Medulla oblongata (tissue), 1 donor: Measurements from ENCODE around the gene MINPP1.
A peak's percentile ranks its signal among the peaks of the same experiment; 100 is the strongest.
"Not testable (repeated sequence)": the region's sequence is repeated elsewhere in the genome, so short reads cannot be mapped to it uniquely, and the experiment has no call there.

Experiments
- DNase-seq: peaks from one replicate; pipeline ENCODE4 v3.0.0-alpha.2; 2015; ENCODE audit errors: extremely low spot score

The MINPP1 gene, protein sequence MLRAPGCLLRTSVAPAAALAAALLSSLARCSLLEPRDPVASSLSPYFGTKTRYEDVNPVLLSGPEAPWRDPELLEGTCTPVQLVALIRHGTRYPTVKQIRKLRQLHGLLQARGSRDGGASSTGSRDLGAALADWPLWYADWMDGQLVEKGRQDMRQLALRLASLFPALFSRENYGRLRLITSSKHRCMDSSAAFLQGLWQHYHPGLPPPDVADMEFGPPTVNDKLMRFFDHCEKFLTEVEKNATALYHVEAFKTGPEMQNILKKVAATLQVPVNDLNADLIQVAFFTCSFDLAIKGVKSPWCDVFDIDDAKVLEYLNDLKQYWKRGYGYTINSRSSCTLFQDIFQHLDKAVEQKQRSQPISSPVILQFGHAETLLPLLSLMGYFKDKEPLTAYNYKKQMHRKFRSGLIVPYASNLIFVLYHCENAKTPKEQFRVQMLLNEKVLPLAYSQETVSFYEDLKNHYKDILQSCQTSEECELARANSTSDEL

DNA sequence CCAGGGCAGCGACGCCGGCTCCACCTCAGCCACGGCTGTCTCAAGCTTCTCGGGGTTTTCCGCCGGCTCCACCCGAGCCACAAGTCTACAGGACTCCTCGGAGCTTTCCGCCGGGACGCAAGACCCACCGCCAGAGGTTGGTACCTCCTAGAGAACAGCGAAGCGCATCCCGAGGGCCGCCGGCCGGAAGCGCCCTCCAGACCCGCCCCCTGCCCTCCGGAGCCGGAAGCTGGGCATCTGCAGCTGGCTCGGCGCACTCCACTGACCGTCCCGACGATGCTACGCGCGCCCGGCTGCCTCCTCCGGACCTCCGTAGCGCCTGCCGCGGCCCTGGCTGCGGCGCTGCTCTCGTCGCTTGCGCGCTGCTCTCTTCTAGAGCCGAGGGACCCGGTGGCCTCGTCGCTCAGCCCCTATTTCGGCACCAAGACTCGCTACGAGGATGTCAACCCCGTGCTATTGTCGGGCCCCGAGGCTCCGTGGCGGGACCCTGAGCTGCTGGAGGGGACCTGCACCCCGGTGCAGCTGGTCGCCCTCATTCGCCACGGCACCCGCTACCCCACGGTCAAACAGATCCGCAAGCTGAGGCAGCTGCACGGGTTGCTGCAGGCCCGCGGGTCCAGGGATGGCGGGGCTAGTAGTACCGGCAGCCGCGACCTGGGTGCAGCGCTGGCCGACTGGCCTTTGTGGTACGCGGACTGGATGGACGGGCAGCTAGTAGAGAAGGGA lies at the start of gene MINPP1:
Gene MINPP1 (plus strand): TSS at position 254 of the 726 bp plus-strand sequence. CDS start 23 bp downstream, at position 277.
- peak; percentile 81 for DNase-seq

DNA sequence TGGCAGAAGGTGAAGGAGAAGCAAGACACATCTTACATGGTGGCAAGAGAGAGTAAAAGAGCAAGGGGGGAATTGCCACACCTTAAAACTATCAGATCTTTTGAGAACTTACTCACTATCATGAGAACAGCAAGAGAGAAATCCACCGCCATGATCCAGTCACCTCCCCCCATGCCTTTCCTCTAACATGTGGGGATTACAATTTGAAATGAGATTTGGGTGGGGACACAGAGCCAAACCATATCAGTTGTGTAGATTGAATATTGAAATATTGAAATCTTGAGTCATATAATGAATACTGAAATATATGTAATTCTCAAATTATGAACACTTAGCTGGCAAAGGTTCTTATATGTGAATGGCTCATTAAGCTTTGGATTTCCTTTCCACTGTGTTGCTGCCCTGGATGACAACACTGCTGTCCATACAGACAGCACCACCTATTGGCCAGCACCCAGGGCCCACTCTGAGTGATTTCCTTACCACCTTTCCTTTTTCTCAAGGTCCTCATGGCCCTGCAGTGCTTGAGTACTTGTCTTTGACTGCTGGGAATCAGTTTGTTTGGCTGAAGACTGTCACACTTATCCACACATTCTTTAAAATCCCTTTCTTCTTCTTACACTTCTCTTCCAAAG lies 48.0 kb upstream of the MINPP1 start:
- not testable (repeated sequence) for DNase-seq

DNA sequence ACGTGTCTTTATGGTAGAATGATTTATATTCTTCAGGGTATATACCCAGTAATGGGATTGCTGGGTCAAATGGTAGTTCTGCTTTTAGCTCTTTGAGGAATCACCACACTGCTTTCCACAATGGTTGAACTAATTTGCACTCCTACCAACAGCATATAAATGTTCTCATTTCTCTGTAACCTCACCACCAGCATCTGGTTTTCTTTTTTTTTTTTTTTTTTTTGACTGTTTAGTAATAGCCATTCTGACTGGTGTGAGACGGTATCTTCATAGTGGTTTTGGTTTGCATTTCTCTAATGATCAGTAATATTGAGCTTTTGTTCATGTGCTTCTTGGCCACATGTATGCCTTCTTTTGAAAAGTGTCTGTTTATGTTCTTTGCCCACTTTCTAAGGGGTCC lies 42.9 kb upstream of the MINPP1 start:
- DNase-seq = not testable (repeated sequence)

DNA sequence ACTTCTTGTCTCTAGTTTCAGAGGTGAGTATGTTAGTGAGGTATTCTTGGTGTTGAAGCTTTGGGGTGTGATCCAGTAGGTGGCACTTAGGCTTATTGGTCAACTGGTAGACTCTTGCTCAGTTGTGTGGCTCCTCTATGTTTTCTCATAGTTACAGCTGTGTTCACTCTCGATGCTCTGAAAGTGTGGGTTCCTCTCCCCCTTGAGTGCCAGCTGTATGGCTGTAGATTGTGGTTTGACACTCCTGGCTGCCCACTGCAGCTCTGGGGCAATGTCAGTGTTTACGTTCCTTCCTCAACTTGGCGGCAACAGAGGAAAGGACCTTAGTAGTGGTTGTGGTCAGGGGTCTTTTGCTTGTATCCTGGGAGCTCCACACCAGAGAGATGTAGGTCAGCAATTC lies 37.8 kb upstream of the MINPP1 start:
- DNase-seq = not testable (repeated sequence)

DNA sequence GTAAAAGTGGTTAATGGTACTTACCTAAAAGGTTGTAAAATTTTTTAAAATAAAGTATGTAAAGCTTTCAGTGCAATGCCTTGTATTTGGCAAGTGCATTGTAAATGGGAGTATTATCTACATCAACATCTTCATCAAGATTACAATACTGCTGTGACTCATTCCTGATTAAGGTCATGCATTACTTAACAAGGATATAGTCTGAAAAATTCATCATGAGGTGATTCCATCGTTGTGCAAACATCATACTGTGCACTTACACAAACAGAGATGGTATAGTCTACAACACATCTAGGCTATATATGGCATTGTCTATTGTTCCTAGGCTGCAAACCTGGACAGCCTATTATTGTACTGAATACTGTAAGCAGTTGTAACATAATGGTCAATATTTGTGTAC lies 16.0 kb upstream of the MINPP1 start:
- not testable (repeated sequence) for DNase-seq

DNA sequence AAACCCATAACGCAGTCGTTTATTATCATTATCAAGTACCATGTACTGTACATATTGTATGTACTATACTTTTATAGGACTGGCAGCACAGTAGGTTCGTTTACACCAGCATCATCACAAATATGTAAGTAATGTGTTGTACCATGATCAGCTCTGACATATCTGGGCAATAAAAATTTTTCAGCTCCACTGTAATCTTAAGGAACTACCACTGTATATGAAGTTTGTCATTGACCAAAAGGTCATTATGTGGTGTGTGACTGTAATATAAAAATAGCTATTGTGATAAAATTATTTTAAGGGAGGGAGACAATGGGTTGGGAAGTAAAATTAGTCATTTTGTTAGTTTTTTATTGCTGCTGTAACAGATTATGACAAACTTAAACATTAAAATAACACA lies 14.4 kb upstream of the MINPP1 start:
- not testable (repeated sequence) for DNase-seq

DNA sequence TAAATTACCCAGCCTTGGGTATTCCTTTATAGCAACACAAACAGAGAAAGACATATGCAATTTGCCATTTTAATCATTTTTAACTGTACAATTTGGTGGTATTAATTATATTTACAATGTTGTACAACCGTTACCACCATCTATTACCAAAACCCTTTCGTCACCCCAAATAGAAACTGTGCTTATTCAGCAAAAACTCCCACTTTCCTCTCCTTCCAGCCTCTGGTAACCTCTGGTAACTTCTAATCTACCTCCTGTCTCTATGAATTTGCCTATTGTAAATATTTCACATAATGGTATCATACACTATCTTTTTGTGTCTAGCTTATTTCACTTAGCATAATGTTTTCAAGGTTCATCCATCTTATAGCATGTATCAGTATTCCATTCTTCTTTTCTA lies 12.2 kb upstream of the MINPP1 start:
- DNase-seq = not testable (repeated sequence)

DNA sequence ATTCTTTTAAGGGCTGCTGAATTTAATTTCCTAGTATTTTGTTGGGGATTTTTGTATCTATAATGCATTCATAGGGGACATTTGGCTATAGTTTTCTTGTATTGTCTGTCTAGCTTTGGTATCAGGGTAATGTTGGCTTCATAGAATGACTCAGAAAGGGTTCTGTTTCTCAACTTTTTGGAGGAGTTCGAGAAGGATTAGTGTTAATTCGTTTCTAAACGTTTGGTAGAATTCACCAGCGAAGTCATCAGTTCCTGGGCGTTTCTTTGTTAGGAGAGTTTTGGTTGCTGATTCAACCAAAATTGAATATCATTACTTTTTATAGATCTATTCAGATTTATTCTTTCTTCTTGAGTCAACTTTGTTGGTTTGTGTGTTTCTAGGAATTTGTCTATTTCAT lies 9.2 kb upstream of the MINPP1 start:
- DNase-seq = not testable (repeated sequence)

DNA sequence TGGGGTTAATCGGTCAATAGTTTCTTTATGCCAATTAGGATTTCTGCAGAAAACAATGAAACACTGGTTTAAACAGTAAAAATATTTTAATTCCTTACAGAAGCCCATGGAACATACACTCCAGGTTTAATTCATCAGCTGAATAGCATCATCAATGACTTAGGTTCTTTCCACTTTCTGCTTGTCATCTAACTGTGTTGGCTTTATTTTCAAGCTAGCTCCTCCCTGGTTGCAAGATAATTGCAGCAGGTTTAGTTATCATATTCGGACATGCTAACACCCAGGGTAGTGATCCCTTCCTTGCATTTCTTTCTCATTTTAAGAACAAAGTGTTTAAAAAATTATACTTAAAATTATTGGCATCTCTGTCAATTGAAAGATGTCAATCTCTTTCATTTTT lies 7.3 kb upstream of the MINPP1 start:
- not testable (repeated sequence) for DNase-seq

DNA sequence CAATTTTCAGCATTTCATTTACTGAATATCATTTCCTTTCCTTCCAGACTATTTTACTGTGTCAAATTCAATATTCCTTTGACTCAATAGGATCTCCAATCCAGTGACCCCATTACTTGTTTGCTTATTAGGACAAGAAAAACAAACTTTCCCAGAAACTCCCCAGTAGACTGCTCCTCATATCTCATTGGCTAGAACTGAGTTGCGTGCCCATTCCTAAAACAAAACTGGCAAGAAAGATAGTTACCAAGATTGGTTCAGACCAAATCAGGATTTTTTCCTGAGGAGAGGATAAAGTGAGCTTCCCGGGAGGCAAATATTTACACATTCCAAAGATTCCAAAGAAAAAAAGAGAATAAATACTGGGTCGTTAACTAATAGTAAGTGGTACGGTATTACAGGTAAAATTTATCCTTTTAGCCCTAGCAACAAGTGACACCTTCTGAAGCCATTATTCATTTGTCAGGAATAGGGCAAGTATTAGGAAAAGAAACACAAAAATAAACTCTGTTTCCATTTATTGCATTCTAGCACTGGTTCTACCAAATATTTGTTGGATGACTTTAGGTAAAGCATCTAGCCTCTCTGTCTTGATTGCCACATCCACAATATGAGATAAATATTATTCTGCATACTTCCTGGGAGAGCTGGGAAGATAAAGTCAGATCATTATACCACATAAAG lies 6.4 kb upstream of the MINPP1 start:
- not testable (repeated sequence) for DNase-seq

DNA sequence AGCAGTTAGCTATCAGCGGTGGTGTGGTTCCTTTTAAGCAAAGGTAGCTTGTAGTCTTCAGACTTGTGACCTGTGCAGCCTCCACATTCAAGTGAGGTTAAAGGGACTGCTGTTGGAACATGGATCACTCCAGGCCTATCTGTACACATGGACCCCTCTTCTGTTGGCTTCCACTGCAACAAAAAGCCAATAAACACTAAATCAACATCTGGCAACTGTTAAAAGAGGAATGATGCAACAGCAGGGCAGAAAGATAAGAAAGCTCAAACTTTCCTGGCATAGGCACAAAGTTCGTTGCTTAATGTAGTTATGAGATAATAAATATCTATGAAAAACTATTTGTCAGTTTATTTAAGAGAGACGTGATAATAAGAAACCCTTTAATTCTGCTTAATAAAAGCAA lies 4.0 kb upstream of the MINPP1 start:
- DNase-seq = peak; percentile 1

DNA sequence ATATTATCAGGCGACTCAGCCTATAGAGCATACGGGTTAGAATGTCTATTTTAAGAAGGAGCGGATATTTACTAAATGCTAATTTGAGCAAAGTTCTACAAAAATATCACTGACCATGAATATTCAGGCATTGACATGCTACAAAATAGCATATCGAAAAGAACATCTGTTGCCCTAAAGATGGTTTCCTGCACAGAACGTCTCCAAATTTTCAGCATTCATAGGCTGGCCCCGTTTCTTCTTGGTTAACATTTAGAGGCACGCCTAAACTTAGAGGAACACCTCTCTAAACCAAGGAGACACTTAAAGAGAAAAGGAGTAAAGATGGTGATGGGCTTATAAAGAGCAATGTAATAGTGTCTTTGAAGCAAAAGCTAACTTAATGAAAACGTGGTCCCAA lies 1.3 kb upstream of the MINPP1 start:
- DNase-seq = no peak

DNA sequence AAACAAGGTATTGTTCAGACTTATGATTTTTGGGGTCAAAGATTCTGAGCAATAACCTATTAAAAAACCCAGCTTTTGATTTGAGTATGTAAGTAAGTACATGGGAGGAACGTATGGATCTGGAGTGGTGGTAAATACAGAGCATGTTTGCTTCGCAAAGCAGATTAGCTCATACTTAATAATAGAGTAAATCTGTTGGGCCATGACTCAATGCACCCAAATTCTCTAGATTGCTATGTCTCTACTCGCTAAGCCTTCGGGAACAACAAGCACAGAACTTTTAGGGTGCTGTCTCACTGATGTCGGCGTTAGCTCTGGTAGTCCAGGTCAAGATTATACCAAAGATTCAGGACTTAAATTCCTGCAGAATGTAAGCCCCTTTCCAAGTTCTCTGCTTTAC lies 807 bp upstream of the MINPP1 start:
- DNase-seq = no peak

DNA sequence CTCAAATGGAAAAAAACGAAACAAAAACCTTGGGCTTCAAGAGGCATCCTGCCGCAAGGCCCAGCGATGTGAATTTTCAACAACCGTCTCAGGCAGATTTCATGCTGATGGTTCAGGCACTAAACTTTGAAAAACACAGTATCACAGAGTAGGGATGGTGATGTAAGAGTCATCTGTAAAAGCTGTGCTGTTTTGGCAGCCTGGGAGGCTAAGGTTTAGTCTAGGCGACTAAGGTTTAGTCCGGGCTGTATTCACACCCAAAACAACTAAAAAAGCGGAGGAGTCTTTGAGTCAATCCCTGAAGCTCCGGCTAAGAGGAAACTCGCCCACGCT lies 420 bp upstream of the MINPP1 start:
- no peak for DNase-seq

DNA sequence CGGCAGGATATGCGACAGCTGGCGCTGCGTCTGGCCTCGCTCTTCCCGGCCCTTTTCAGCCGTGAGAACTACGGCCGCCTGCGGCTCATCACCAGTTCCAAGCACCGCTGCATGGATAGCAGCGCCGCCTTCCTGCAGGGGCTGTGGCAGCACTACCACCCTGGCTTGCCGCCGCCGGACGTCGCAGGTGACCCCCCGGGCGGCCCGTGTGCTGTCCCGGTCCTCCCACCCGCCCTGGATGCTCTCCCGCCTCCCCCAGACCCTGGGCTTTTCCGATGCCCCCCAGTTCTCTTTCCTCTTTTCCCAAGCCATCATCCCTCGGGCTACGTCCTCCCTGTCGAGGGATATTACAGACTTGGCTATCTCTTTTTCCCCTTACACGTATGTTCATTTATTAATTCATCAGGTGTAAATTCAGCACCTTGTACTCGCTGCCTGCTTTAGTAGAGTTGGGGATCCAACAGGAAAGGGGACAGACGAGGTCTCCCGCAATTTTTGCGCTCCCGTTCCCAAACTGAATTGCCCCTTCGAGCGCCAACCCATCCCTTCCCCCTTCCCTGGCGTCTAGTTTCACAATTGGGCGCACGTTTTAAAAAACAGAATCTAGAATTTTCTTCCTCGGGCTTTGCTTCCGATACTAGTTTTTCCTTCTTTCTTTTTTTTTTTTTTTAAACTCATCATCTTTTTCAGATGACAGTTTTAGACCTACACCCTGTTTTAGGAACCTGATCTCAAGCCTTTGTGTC lies 846 bp downstream of the MINPP1 start:
- peak; percentile 36 for DNase-seq

DNA sequence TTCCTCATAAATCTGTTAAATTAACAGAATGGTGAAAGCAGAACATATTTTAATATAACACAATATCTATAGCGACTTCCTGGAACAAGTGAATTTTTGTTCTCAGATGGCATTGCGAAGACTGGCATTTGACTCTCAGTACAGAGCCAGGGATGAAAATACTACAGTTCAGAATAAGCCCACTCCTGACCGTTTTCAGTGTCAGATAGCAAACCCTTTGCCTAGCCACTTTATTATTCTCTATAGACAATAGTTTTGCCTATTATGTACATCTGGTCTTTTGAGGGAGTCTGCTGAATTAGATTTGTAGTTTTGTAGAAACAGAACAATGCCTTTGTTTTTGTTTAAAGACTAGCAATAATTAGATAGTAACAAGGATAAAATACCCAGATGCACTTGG lies 2.3 kb downstream of the MINPP1 start:
- peak; percentile 18 for DNase-seq

DNA sequence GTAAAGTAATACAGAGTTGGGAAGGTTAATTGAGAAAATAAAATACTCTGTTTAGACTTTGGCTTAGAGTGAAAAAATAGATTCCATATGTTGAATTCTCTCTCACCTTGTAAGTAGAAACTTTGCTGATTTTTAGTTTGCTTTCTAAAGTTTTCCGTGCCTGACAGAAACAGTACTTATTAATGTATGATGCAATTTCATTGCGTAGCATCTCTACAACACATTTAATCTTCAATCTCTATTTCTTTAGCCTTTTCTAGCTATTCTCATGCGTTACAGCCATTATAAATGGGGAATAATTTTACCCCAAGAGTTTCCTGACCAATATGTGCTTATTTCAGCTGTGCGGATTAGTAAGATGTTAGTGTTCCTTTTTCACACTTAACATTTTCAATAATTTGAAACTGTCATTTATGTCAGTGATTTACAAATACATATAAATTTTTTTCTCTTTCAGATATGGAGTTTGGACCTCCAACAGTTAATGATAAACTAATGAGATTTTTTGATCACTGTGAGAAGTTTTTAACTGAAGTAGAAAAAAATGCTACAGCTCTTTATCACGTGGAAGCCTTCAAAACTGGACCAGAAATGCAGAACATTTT lies 3.3 kb downstream of the MINPP1 start:
- no peak for DNase-seq

DNA sequence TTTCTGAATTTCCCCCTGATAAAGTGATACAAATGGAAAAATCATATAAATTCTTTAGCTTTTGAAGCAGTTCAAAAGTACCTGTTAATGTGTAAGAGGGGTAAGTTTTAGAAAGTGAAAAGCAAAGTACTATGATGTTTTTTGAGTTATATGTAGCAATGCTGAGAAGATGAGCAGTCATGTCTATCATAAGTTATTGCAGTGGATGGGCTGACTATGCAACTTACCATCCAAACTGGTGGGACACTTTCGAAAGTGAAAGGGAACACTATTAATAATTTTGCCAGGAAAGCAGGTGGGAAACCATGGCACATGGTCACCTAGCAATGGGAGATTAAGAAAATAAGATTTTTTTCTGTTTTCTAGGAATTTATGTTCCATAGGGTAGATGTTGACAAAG lies 4.1 kb downstream of the MINPP1 start:
- no peak for DNase-seq

DNA sequence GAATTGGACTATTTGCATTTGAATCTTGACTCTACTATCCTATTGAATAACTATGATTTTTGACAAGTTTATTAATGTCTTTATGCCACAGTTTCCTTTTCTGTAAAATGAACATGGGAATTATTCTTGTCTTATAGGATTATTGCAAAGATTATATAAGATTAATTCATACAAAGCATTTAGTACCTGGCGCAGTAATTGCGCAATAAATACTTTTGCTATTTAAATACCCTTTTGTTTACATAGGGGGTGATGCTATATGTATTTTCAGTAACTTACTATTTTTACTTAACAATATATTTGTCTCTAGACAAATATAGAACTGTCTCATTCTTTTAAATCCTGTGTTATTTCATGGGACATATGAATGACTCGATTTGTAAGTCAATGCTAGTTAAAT lies 5.3 kb downstream of the MINPP1 start:
- no peak for DNase-seq

DNA sequence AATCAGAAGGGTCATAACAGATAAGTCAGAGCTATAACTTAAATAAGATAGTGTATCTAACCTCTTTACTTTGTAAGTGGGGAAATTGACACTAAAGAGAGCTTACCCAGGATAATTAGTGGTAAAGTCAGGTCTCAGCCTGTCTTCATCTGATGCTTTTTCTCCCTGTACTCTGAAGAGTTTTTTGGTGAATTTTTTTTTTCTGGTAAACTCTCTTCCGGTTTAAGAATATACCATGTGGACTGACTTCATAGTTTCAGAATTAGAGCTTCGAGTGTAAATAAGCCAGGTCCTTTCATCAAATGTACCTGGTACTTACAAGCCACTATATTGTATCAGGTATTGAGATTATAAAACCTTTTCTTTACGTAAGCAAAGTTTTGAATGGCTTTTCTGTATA lies 6.8 kb downstream of the MINPP1 start:
- DNase-seq = no peak

DNA sequence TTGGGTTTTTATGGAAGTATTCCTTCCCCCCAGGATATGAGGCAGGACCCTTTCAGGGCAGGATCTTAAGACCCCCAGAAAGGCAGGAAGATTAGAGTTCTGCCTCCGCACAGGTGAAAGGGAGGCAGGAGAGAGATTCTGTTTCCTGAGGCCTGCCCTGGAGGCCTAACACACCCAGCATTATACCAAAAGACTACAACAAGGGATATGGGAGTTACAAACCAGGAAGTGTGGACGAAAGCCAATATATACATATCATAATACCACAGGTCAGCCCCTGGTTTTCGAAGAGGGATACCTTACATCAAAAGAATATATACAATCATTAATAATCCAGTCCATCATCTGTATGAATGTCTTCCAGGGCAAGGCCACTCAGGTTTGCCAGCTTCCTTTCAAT lies 14.2 kb downstream of the MINPP1 start:
- DNase-seq = no peak
